Uterus (tissue), 2 donors: Measurements from ENCODE around the gene HOXA9.

Experiments
- CTCF ChIP-seq, 4 experiments: fragments of 200-600 bp in 2 of 4; fragments of 450-650 bp in 2 of 4; sonication (generic) in 2 of 4; IDR thresholded peaks; one replicate each; pipeline ENCODE4 v1.5.1; 2016 to 2019; ENCODE audit warnings: antibody characterized with exemption in 4 of 4, mild to moderate bottlenecking in 2 of 4, moderate library complexity in 1 of 4
- POLR2A ChIP-seq, 2 donors: fragments of 450-650 bp; IDR thresholded peaks; one replicate each; pipeline ENCODE4 v1.6.1; 2016; ENCODE audit warnings: antibody characterized with exemption in 2 of 2, mild to moderate bottlenecking in 1 of 2, moderate library complexity in 1 of 2

- no peak for TF ChIP-seq CTCF (IDR thresholded peaks at IDR 0.05)
- TF ChIP-seq POLR2A (IDR thresholded peaks at IDR 0.05) = peak; percentile 37 to 60
Observed at GRCh38 chr7:27130540-27131389, 34.6 kb downstream of the HOXA9 start, which contains the start of gene HOXA4.
